H1 (cell line): Measurements from ENCODE around the gene CRISPLD2. TPM values are rescaled to one million over a fixed set of nuclear protein-coding genes. Genes with fewer than 3 reads are reported as not detected.

Source experiments
- CHD7 ChIP-seq: fragments of 300-600 bp; sonication (generic); IDR thresholded peaks from 2 replicates; pipeline ENCODE4 v1.7.1; 2012; ENCODE audit warnings: low read length, moderate library complexity, mild to moderate bottlenecking, inconsistent platforms; ENCODE audit not compliant: insufficient replicate concordance
- polyA plus RNA-seq, 7 experiments: library from polyadenylated mRNA; depleted of rRNA in 3 of 7; stranded (reverse) in 5 of 7; unstranded in 2 of 7; fragments of >200 nt in 5 of 7; fragments of 200-250 nt in 2 of 7; gene quantifications; 1 replicate in 5 of 7; 2 replicates in 1 of 7; 4 replicates in 1 of 7; pipeline versions ENCODE4 v1.2.1 to v1.2.3, GENCODE V29; 2011 to 2013; ENCODE audit warnings: missing spikeins in 2 of 7, mixed read lengths in 2 of 7
- total RNA-seq: library from RNA; stranded (reverse); fragmentation: NEBNext Ultra II Directional; extraction: Animal tissue kit (Norgen Biotek cat#: 25700); gene quantifications from 2 replicates; pipeline ENCODE4 v1.2.1, GENCODE V29; 2021

The CRISPLD2 gene
- total and polyA plus RNA-seq, 2 of the 8 experiments (the other 6 are each of a cell fraction or from before 2014, with no cell fraction given), result 2.7 to 5.1 TPM

DNA sequence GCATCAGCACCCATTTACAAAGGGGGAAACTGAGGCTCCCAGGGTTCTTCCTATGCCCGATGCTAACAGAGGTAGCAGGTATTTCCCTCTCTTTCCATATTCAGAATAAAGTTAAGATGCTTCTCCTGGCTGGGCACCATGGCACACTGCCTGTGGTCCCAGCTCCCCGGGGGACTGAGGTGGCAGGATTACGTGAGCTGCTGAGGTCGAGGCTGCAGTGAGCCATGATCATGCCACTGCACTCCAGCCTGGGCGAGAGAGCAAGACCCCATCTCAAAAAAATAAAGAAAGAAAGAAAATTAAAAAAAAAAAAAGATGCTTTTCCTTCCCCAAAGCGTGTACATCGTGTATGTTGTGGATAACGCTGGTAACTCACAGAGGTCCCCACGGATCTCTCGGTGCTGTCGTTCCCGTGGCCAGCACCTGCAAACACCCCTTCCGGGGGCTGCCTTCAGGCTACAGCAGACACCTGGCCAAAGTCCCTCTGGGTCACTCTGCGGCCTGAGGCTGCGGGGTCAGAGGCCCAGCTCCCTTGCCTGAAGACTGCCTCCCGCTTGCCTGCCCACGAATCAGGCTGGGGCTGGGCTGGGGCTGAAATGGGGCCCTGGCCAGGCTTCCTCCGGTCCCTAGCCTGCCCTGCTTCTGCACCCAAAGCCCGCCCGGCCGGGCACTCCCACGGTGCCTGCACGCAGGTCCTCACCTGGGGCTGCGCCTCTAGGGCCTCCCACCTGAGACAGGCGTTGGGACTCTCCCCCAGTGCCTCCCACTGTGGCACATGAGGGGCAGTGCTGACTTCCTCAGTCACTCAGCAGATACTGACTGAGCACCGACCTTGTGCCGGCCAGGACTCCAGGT, 128.4 kb downstream of the CRISPLD2 start (continued):
- no peak for TF ChIP-seq CHD7
